Lower leg skin (tissue), 4 donors: ENCODE data around the gene PXMP2. TPM values are rescaled to one million over a fixed set of nuclear protein-coding genes. Genes with fewer than 3 reads are reported as not detected.

ENCODE experiments used
- DNase-seq, 2 donors: peaks; one replicate each; pipeline ENCODE4 v3.0.0-alpha.2; 2019; ENCODE audit warnings: low spot score in 2 of 2
- H3K4me3 ChIP-seq: fragments of 200-600 bp; sonication (generic); 2 replicates; pipeline ENCODE4 v1.5.1; 2017; ENCODE audit warnings: mild to moderate bottlenecking, low read depth; ENCODE audit not compliant: poor library complexity, severe bottlenecking
- POLR2A ChIP-seq, 2 donors: fragments of 450-650 bp; IDR thresholded peaks; one replicate each; pipeline ENCODE4 v1.6.1; 2016 to 2017; ENCODE audit warnings: antibody characterized with exemption in 2 of 2, mild to moderate bottlenecking in 1 of 2, moderate library complexity in 1 of 2
- WGBS, 2 donors: methylation state at CpG; one replicate each; pipeline ENCODE4 v1.1.5; 2018; 5-methylcytosine and 5-hydroxymethylcytosine counted together
- intact Hi-C: fragments of 100-400 bp; cut with DNase I; formaldehyde crosslinking; loops from one replicate; pipeline ENCODE4 v1.15.0; 2023; ENCODE audit warnings: low total_unique reads
- total RNA-seq, 4 donors: library from RNA; depleted of rRNA; stranded (reverse); fragments of >200 nt; gene quantifications; one replicate each; pipeline ENCODE4 v1.1.0, GENCODE V29; 2016
- TF ChIP-seq, protein P1 (sequence below), 3 donors: fragments of 450-650 bp; IDR thresholded peaks; one replicate each; pipeline ENCODE4 v1.5.1; 2016; ENCODE audit warnings: antibody characterized with exemption in 3 of 3, mild to moderate bottlenecking in 3 of 3, moderate library complexity in 2 of 3

The PXMP2 gene
- total RNA-seq, 4 donors from 2014 or later, result 13.7 to 33.4 (median 19.1) TPM

DNA sequence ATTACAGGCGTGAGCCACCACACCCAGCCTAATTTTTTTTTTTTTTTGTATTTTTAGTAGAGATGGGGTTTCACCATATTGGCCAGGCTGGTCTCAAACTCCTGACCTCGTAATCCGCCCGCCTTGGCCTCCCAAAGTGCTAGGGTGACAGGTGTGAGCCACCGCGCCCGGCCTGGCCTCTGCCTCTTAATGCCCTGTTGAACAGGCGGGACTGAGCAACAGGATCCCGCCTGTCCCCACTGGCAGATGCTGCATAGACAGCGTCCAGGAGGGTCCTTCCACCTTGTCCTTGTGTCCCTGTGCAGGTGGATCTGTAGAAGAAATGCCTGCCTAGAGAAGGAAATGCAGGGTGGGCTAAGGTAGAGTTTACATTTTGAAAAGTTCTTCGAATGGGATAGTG lies 29.0 kb downstream of the PXMP2 start:
- no peak for DNase-seq
- TF ChIP-seq, protein P1, sequence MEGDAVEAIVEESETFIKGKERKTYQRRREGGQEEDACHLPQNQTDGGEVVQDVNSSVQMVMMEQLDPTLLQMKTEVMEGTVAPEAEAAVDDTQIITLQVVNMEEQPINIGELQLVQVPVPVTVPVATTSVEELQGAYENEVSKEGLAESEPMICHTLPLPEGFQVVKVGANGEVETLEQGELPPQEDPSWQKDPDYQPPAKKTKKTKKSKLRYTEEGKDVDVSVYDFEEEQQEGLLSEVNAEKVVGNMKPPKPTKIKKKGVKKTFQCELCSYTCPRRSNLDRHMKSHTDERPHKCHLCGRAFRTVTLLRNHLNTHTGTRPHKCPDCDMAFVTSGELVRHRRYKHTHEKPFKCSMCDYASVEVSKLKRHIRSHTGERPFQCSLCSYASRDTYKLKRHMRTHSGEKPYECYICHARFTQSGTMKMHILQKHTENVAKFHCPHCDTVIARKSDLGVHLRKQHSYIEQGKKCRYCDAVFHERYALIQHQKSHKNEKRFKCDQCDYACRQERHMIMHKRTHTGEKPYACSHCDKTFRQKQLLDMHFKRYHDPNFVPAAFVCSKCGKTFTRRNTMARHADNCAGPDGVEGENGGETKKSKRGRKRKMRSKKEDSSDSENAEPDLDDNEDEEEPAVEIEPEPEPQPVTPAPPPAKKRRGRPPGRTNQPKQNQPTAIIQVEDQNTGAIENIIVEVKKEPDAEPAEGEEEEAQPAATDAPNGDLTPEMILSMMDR (IDR thresholded peaks at IDR 0.05), result no peak
- no peak for TF ChIP-seq POLR2A (IDR thresholded peaks at IDR 0.05)
- WGBS, 2 donors, result 77 to 95% methylated on average over 11 of the region's 11 CpGs
- H3K4me3 ChIP-seq, result no peak overlapping the region
- intact Hi-C loops, result no loop called here

DNA sequence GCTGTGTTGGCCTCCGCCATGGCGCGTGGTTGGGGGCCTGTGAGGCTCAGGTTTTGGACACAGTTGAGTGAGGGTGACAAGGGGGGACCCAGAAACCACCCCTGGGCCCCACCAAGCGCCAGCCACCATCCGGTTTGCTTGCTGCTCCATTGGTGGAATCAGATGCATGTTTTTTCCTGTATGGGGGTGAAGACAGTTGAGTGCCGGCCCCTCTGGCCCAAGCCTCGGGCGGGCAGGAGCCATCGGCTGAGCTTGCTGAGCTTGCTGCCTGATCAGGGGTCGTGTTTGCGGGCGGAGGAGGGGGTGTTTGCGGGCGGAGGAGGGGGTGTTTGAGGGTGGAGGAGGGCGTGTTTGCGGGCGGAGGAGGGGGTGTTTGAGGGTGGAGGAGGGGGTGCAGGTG lies 29.6 kb downstream of the PXMP2 start:
- DNase-seq, result no peak
- 87 to 91% methylated on average over 17 of the region's 17 CpGs for WGBS, 2 donors
- intact Hi-C loops, result no loop called here
- H3K4me3 ChIP-seq, result no peak overlapping the region
- TF ChIP-seq, protein P1 (IDR thresholded peaks at IDR 0.05), result no peak
- TF ChIP-seq POLR2A (IDR thresholded peaks at IDR 0.05), result no peak

DNA sequence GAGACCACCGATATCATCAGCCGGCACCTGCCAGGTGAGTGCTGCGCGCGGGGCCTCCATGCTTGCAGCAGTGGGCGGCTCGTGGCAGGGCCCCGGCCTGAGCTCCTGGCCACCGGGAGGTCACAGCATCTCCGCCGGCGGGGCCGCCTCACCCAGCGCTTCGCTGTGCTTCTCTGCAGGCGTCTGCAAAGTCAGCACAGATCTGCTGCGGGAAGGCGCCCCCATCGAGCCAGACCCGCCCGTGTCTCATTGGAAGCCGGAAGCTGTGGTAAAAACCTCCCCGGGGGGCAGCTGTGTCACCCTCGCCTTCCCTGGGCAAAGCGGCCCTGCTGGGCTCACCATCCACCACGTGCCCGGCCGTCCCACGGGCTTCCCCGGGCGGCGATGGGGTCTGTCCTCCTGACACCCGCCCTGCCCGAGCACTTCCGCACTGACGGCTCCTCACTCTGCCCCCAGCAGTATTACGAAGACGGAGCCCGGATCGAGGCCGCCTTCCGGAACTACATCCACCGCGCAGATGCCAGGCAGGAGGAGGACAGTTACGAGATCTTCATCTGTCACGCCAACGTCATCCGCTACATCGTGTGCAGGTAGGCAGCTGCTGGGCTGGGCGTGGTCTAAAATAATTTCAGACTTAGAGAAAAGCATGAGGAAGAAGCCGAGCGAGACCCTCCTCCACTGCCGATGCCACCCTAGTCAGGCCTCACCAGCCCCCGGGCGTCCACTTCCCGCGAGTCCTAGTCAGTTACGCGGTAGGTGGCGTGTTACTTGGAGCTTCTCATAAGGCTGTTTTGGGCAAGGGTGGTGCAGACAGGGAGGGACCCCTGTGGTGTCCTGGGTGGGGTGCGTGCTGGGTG lies 30.4 kb downstream of the PXMP2 start:
- DNase-seq, result no peak
- TF ChIP-seq POLR2A (IDR thresholded peaks at IDR 0.05), result no peak
- TF ChIP-seq, protein P1 (IDR thresholded peaks at IDR 0.05), result no peak
- WGBS, 2 donors, result 94 to 97% methylated on average over 54 to 59 of the region's 61 CpGs
- H3K4me3 ChIP-seq, result no peak overlapping the region
- intact Hi-C loops, result no loop called here

DNA sequence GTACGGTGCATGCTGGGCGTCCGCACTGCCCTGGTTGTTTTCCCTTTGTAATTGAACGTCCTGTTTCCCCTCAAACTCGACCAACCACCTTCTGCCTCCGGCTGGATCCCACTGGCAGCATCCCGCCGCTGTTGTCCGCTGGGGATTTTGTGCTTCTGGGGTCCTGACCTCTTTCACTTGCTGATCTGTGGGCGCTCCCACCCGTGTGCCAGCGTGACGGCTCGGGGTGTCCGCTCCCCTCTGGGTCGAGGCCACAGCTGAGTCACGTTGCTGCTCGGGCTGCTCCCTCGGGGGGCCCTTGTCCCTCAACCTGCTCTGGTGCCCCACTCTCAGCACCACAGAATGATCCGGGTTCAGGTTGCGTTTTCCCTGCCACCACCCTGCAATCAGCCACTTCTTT lies 31.3 kb downstream of the PXMP2 start:
- WGBS, 2 donors, result 90 to 93% methylated on average over 12 to 20 of the region's 21 CpGs
- DNase-seq, result no peak
- no peak overlapping the region for H3K4me3 ChIP-seq
- TF ChIP-seq, protein P1 (IDR thresholded peaks at IDR 0.05), result no peak
- TF ChIP-seq POLR2A (IDR thresholded peaks at IDR 0.05), result no peak
- intact Hi-C loops, result no loop called here

DNA sequence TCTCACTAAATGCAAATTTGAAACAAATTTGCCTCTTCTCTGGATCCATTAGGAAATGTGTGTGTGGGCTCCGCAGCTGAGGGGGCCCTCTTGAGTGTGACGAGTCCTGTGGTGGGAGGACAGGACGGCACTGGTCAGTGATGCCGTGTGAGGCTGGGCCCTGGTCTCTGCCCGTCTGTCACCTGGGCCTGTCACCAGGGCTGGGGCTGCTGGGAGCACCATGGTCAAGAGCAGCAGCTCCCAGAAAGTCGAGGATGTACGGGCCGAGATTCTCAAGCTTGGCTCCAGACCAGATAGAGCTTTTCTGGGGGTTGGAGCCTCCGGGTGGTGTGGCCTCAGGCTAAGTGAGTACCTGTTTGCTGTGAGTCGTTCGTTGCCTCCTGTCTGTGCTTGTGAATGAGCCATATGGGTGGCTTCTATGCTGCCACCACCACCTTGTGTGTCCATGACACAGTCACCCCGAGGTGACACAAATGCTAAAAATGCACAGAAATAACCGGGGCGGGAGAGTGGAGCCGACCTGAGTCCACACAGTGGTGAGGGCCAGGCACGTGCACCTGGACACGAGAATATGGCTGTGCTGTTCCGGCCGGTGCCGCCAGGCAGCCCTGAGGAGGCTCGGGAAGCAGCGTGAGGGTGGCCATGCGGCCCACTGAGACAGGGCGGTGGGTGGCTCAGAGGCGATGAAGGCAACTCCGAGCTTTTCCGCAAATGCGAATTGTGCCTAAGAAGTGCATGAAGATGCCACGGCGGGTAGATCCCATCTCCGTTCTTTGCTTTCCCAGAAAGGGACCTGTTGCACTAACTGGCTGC lies 32.0 kb downstream of the PXMP2 start:
- H3K4me3 ChIP-seq, result no peak overlapping the region
- no peak for DNase-seq
- 88 to 89% methylated on average over 30 to 31 of the region's 31 CpGs for WGBS, 2 donors
- intact Hi-C loops, result no loop called here
- no peak for TF ChIP-seq POLR2A (IDR thresholded peaks at IDR 0.05)
- TF ChIP-seq, protein P1 (IDR thresholded peaks at IDR 0.05), result no peak
